Transverse colon (tissue), 4 donors: ENCODE results near the gene SERPINB2.

Experiments used
- EP300 ChIP-seq: sonication (generic); formaldehyde crosslinking; IDR thresholded peaks from one replicate; pipeline ENCODE4 v1.6.1; 2017; ENCODE audit warnings: antibody characterized with exemption, low read depth
- POLR2A ChIP-seq: fragments of 450-650 bp; IDR thresholded peaks from one replicate; pipeline ENCODE4 v1.6.1; 2016; ENCODE audit warnings: antibody characterized with exemption, mild to moderate bottlenecking, moderate library complexity
- POLR2AphosphoS5 ChIP-seq, 3 donors: sonication (generic); formaldehyde crosslinking; IDR thresholded peaks; one replicate each; pipeline ENCODE4 v1.6.1; 2016; ENCODE audit warnings: antibody characterized with exemption in 3 of 3
- TF ChIP-seq, protein P1 (sequence below), 5 experiments: fragments of 200-600 bp in 3 of 5; fragments of 450-650 bp in 2 of 5; sonication (generic) in 3 of 5; IDR thresholded peaks; 1 replicate in 2 of 5; 2 replicates in 3 of 5; pipeline ENCODE4 v1.5.1; 2016 to 2017; ENCODE audit warnings: antibody characterized with exemption in 5 of 5, inconsistent platforms in 3 of 5, mild to moderate bottlenecking in 2 of 5, moderate library complexity in 1 of 5

DNA sequence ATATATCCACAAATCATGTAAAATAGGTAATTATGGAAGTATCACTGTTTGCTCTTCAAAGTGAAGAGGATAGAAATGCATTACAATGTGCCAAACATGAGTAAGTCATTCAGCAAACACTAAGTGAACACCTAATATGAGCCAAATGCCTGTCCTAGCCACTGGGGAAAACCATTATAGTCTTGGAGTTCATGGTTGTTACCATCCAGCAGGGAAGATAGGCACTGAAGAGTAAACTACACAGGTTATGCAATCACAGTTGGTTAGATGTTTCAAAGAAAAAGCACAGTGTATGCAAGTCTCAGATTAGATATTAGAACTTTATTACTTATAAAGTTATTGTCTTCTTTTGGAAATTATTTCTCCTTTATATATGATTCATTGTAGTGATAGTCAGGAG, 3.9 kb upstream of the SERPINB2 start:
- TF ChIP-seq POLR2AphosphoS5 (IDR thresholded peaks at IDR 0.05): no peak
- TF ChIP-seq, protein P1, sequence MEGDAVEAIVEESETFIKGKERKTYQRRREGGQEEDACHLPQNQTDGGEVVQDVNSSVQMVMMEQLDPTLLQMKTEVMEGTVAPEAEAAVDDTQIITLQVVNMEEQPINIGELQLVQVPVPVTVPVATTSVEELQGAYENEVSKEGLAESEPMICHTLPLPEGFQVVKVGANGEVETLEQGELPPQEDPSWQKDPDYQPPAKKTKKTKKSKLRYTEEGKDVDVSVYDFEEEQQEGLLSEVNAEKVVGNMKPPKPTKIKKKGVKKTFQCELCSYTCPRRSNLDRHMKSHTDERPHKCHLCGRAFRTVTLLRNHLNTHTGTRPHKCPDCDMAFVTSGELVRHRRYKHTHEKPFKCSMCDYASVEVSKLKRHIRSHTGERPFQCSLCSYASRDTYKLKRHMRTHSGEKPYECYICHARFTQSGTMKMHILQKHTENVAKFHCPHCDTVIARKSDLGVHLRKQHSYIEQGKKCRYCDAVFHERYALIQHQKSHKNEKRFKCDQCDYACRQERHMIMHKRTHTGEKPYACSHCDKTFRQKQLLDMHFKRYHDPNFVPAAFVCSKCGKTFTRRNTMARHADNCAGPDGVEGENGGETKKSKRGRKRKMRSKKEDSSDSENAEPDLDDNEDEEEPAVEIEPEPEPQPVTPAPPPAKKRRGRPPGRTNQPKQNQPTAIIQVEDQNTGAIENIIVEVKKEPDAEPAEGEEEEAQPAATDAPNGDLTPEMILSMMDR (IDR thresholded peaks at IDR 0.05): no peak
- TF ChIP-seq POLR2A: no peak
- no peak for TF ChIP-seq EP300
